GM23248 (cell line): ENCODE data around the gene PRPF38A. TPM values are rescaled to one million over a fixed set of nuclear protein-coding genes. Genes with fewer than 3 reads are reported as not detected.

Experiments used
- DNase-seq: peaks from one replicate; pipeline ENCODE4 v3.0.0-alpha.2; 2015
- H2AFZ ChIP-seq: fragments of 200-600 bp; sonication (generic); 2 replicates; pipeline ENCODE4 v1.6.1; 2016; ENCODE audit warnings: antibody characterized with exemption
- H3F3A ChIP-seq: fragments of 200-600 bp; sonication (generic); 2 replicates; pipeline ENCODE4 v1.6.1; 2016; ENCODE audit warnings: mild to moderate bottlenecking, antibody characterized with exemption, mixed run types; ENCODE audit not compliant: insufficient read depth
- H3K27ac ChIP-seq: fragments of 200-600 bp; sonication (generic); 2 replicates; pipeline ENCODE4 v1.5.1; 2016; ENCODE audit warnings: mild to moderate bottlenecking
- H3K27me3 ChIP-seq: fragments of 200-600 bp; sonication (generic); replicated peaks from 2 replicates; pipeline ENCODE4 v1.6.1; 2016; ENCODE audit warnings: mild to moderate bottlenecking; ENCODE audit not compliant: insufficient read depth
- H3K36me3 ChIP-seq: fragments of 200-600 bp; sonication (generic); 2 replicates; pipeline ENCODE4 v1.6.1; 2016; ENCODE audit warnings: low read depth, mild to moderate bottlenecking
- H3K4me1 ChIP-seq: fragments of 200-600 bp; sonication (generic); 2 replicates; pipeline ENCODE4 v1.6.1; 2016; ENCODE audit warnings: mild to moderate bottlenecking; ENCODE audit not compliant: insufficient read depth
- H3K4me2 ChIP-seq: fragments of 200-600 bp; sonication (generic); one replicate; pipeline ENCODE4 v1.6.1; 2016; ENCODE audit warnings: mild to moderate bottlenecking; ENCODE audit not compliant: unreplicated experiment
- H3K4me3 ChIP-seq: fragments of 200-600 bp; sonication (generic); 2 replicates; pipeline ENCODE4 v1.5.1; 2016; ENCODE audit warnings: mild to moderate bottlenecking
- H3K79me2 ChIP-seq: fragments of 200-600 bp; sonication (generic); 2 replicates; pipeline ENCODE4 v1.6.1; 2016; ENCODE audit warnings: mild to moderate bottlenecking; ENCODE audit not compliant: insufficient read depth
- H3K9ac ChIP-seq: fragments of 200-600 bp; sonication (generic); 2 replicates; pipeline ENCODE4 v1.6.1; 2016; ENCODE audit warnings: mild to moderate bottlenecking
- H3K9me2 ChIP-seq: fragments of 200-600 bp; sonication (generic); 2 replicates; pipeline ENCODE4 v1.6.1; 2016; ENCODE audit warnings: mixed run types, mild to moderate bottlenecking, moderate library complexity; ENCODE audit not compliant: insufficient read depth
- H3K9me3 ChIP-seq: fragments of 200-600 bp; sonication (generic); one replicate; pipeline ENCODE4 v1.6.1; 2017; ENCODE audit warnings: low read depth
- H4K20me1 ChIP-seq: fragments of 200-600 bp; sonication (generic); 2 replicates; pipeline ENCODE4 v1.6.0; 2016; ENCODE audit not compliant: insufficient read depth
- EZH2 ChIP-seq: fragments of 200-600 bp; sonication (generic); IDR thresholded peaks from 2 replicates; pipeline ENCODE4 v1.6.1; 2018; ENCODE audit warnings: antibody characterized with exemption, mild to moderate bottlenecking; ENCODE audit not compliant: insufficient read depth, poor library complexity, severe bottlenecking
- EZH2phosphoT487 ChIP-seq: fragments of 200-600 bp; sonication (generic); IDR thresholded peaks from 2 replicates; pipeline ENCODE4 v1.6.1; 2018; ENCODE audit warnings: antibody characterized with exemption, moderate library complexity, mild to moderate bottlenecking, low read depth; ENCODE audit not compliant: insufficient read depth
- WGBS, 2 experiments: methylation state at CpG; one replicate each; pipeline ENCODE4 v1.1.6; 2015 to 2017; ENCODE audit warnings: low lambda C conversion rate in 2 of 2, low coverage in 1 of 2; ENCODE audit errors: missing lambda C conversion rate in 2 of 2; 5-methylcytosine and 5-hydroxymethylcytosine counted together
- in situ Hi-C: fragments of 300-500 bp; cut with MboI; formaldehyde crosslinking; loops from 2 replicates; pipeline ENCODE4 v1.15.0; 2020
- polyA plus RNA-seq: library from polyadenylated mRNA; unstranded; fragments of >200 nt; fragmentation: Nextera tagmentation; extraction: Ambion mirVana; gene quantifications from 2 replicates; pipeline ENCODE4 v1.2.1, GENCODE V29; 2016
- total RNA-seq: library from RNA; depleted of rRNA; stranded (reverse); fragments of >200 nt; shearing (Covaris generic); gene quantifications from 2 replicates; pipeline ENCODE4 v1.2.3, GENCODE V29; 2014

The PRPF38A gene
- total and polyA plus RNA-seq, 2 experiments from 2014 or later, result 6.1 to 27.0 TPM

- Histone ChIP-seq H4K20me1 (no peaks in the 10 kb centered on the region), H3K4me2 (peak overlapping the region; percentile 89), H3K4me1 (peaks cover 11% of the 10 kb centered on the region), H2AFZ (peak overlapping the region; percentile 99), H3K4me3 (peak overlapping the region; percentile 100), H3K9ac (peak overlapping the region; percentile 97), H3K36me3 (peaks cover 20% of the 10 kb centered on the region; the same call in 1 of the 2 replicates), H3K27ac (peak overlapping the region; percentile 89), H3F3A (no peaks in the 10 kb centered on the region), H3K27me3 (no peaks in the 10 kb centered on the region), H3K79me2 (peaks cover 55% of the 10 kb centered on the region), H3K9me2 (no peaks in the 10 kb centered on the region), H3K9me3 (no peaks in the 10 kb centered on the region)
- TF ChIP-seq EZH2phosphoT487, result no peak
- TF ChIP-seq EZH2, result no peak
- WGBS, 2 experiments, result 0 to 1% methylated on average over 16 of the region's 16 CpGs
- in situ Hi-C loops, result no loop called here
- DNase-seq, result peak; percentile 92
These were observed 761 bp upstream of the PRPF38A start for GRCh38 chr1:52403566-52404115.

GRCh38 chr1:52404975-52405338 lies 555 bp downstream of the PRPF38A start:
- peak overlapping the region; percentile 99 for H2AFZ ChIP-seq
- H3K27me3 ChIP-seq, result no peaks in the 10 kb centered on the region
- peak overlapping the region; percentile 97 for H3K9ac ChIP-seq
- H4K20me1 ChIP-seq, result no peaks in the 10 kb centered on the region
- H3K4me3 ChIP-seq, result peak overlapping the region; percentile 100
- H3K4me1 ChIP-seq, result peaks cover 11% of the 10 kb centered on the region
- peak overlapping the region; percentile 99 for H3K4me2 ChIP-seq
- peak overlapping the region; percentile 89 for H3K27ac ChIP-seq
- peaks cover 26% of the 10 kb centered on the region; the same call in 1 of the 2 replicates for H3K36me3 ChIP-seq
- no peak for DNase-seq
- in situ Hi-C loops, result no loop called here
- no peaks in the 10 kb centered on the region for H3F3A ChIP-seq
- WGBS, 2 experiments, result 4 to 6% methylated on average over 8 of the region's 8 CpGs
- no peak for TF ChIP-seq EZH2phosphoT487
- no peak for TF ChIP-seq EZH2
- H3K9me3 ChIP-seq, result no peaks in the 10 kb centered on the region
- no peaks in the 10 kb centered on the region for H3K9me2 ChIP-seq
- H3K79me2 ChIP-seq, result peaks cover 59% of the 10 kb centered on the region

DNA sequence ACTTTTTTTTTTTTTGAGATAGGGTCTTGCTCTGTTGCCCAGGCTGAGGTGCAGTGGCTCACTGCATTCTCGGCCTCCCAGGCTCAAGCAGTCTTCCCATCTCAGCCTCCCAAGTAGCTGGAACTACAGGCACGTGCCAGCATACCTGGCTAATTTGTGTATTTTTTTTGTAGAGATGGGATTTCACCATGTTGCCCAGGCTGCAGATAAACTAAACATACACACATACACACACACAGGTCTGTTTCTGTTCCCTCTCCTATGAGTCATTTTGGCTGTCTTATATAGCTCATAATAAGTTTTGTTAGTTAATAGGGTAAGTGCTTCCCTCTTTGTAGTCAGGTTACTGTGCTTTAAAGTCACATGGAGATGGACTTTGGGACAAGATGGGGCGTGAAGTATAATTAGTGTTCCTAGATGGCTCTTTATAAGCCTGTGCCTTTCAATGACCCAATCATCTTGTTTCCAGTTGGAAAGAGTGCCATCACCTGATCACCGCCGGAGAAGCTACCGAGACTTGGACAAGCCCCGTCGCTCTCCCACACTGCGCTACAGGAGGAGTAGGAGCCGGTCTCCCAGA lies 9.1 kb downstream of the PRPF38A start:
- Histone ChIP-seq H3K9me3 (no peaks in the 10 kb centered on the region), H3K36me3 (peaks cover 75% of the 10 kb centered on the region), H3K9me2 (no peaks in the 10 kb centered on the region), H3K79me2 (0 out of 2 replicates have a peak, but pooled peaks cover 5% of the 10 kb centered on the region), H3K9ac (no peak overlapping the region), H3K27me3 (no peaks in the 10 kb centered on the region), H3K4me3 (no peak overlapping the region), H2AFZ (no peak overlapping the region), H3K4me2 (no peak overlapping the region), H3K27ac (no peak overlapping the region), H4K20me1 (no peaks in the 10 kb centered on the region), H3K4me1 (no peaks in the 10 kb centered on the region), H3F3A (peaks cover 11% of the 10 kb centered on the region; the same call in 1 of the 2 replicates)
- in situ Hi-C loops, result no loop called here
- WGBS, 2 experiments, result 89 to 94% methylated on average over 10 of the region's 10 CpGs
- TF ChIP-seq EZH2phosphoT487, result no peak
- no peak for TF ChIP-seq EZH2
- peak; percentile 31 for DNase-seq

GRCh38 chr1:52414942-52415341 lies 10.5 kb downstream of the PRPF38A start:
- H3K9ac ChIP-seq, result no peak overlapping the region
- H3K79me2 ChIP-seq, result no peaks in the 10 kb centered on the region
- DNase-seq, result no peak
- H3K27ac ChIP-seq, result no peak overlapping the region
- H3K4me3 ChIP-seq, result no peak overlapping the region
- peaks cover 11% of the 10 kb centered on the region; the same call in 1 of the 2 replicates for H3F3A ChIP-seq
- peaks cover 75% of the 10 kb centered on the region for H3K36me3 ChIP-seq
- H3K9me2 ChIP-seq, result no peaks in the 10 kb centered on the region
- no peaks in the 10 kb centered on the region for H3K4me1 ChIP-seq
- no peak overlapping the region for H3K4me2 ChIP-seq
- no peaks in the 10 kb centered on the region for H4K20me1 ChIP-seq
- in situ Hi-C loops, result no loop called here
- H3K9me3 ChIP-seq, result no peaks in the 10 kb centered on the region
- TF ChIP-seq EZH2 (no peak), EZH2phosphoT487 (no peak)
- no peak overlapping the region for H2AFZ ChIP-seq
- H3K27me3 ChIP-seq, result no peaks in the 10 kb centered on the region
